Activated CD4-positive, alpha-beta T cell treated with anti-CD3 and anti-CD28 coated beads, Interleukin-2, amount 50 U/mL, for 16 hours (primary cell): ENCODE results near the gene STK24.
A peak's percentile ranks its signal among the peaks of the same experiment; 100 is the strongest.

Experiments used
- DNase-seq: peaks from one replicate; pipeline ENCODE4 v3.0.0-alpha.2; 2020

Gene STK24

GRCh38 chr13:98446234-98446621 lies 130.7 kb downstream of the STK24 start:
- DNase-seq = no peak

GRCh38 chr13:98445340-98446233 lies 131.3 kb downstream of the STK24 start:
- DNase-seq = peak; percentile 77

- no peak for DNase-seq
These were observed 132.5 kb downstream of the STK24 start for GRCh38 chr13:98444381-98444780.

DNA sequence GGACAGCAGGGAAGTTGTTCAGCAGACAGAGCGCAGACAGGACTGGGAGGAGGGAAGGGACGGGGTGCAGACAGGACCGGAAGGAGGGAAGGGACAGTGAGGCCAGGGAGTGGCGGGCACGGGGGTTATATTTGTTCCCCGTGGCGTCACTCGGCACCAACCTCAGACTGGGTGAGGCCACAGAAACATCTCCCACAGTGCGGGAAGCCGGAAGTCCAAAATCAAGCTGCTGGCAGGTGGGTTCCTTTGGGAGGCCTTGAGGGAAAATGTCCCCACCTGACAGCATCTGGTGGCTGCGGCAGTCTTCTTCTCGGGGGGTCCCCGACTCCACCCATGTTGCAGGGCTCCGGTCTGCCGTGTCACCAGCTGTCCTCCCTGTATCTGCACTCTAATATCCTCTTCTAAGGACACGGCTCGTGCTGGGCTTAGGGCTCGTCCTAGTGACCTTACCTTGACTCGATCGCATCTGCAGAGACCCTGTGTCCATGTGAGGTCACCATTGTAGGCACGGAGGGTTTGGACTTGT lies 133.0 kb downstream of the STK24 start:
- no peak for DNase-seq

GRCh38 chr13:98443329-98443728 lies 133.6 kb downstream of the STK24 start:
- DNase-seq = no peak

- no peak for DNase-seq
These were observed 134.3 kb downstream of the STK24 start for GRCh38 chr13:98442391-98443230.

- no peak for DNase-seq
These were observed 135.7 kb downstream of the STK24 start for GRCh38 chr13:98441056-98441676.

DNA sequence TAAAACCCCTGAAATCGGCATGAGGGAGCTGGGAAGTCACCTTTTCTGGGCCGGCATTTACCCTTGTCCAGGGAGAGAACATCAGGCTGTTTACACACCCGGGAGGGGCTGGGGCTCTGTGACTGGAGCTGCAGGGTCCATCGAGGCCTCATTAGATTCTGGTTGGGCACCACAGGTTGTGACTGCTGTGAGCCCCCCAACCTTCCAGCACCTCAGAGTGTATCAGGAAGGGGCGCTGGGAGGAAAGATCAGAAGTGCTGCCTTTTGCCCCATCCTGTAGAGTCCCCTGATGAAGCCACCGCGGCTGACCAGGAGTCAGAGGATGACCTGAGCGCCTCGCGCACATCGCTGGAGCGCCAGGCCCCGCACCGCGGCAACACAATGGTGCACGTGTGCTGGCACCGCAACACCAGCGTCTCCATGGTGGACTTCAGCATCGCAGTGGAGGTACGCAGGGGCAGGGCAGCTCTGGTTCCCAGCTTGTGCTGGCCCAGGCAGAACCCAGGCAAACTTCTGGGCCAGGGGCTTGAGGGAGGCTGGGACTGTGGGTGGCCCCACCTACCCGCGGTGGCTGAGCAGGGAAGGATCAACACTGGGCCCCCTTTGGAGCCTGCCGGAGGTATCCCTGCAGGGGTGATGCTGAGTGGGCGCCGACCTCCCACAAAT lies 136.4 kb downstream of the STK24 start:
- no peak for DNase-seq

- no peak for DNase-seq
These were observed 137.0 kb downstream of the STK24 start for GRCh38 chr13:98439896-98440295.

- no peak for DNase-seq
These were observed 137.6 kb downstream of the STK24 start for GRCh38 chr13:98439126-98439828.

- no peak for DNase-seq
These were observed 138.4 kb downstream of the STK24 start for GRCh38 chr13:98438246-98439125.

GRCh38 chr13:98436233-98436910 lies 140.5 kb downstream of the STK24 start:
- DNase-seq = no peak

DNA sequence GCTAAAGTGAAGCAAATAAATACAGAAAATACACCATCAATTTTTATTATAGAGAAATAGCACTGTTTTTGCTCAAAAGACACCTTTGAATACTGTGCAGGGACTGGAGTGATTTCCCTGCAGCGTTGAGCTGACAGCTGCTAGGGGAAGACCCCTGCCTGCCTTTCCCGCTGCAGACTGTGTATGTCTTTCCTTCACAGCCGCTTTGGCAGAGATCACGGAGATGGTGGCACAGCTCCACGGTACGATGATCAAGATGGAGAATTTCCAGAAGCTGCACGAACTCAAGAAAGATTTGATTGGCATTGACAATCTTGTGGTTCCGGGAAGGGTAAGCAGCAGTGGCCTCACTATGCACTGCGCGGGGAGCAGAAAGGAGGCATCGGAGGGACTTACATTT lies 141.5 kb downstream of the STK24 start:
- DNase-seq = no peak

DNA sequence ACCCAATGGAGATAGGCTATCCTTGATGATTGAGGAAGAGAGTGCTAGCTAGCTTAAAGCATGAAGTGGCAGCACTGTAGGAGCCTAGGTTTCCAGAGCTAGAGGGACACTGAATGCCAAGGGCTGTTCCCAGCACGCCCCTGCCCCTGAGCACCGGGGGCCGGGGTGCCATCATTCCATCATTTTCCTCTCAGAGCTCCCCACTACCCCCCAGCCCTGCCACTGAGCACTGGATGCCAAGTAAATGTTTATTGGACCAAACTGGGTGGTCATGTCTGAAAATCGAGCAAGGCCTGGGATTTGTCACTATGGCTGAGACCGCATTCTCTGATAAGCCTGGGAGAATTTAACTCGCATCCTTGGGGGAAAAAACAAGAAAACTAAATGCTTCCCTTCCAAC lies 142.8 kb downstream of the STK24 start:
- no peak for DNase-seq

- DNase-seq = no peak
These were observed 143.3 kb downstream of the STK24 start for GRCh38 chr13:98433654-98434053.

GRCh38 chr13:98432638-98433037 lies 144.3 kb downstream of the STK24 start:
- no peak for DNase-seq

- DNase-seq = no peak
These were observed 146.8 kb downstream of the STK24 start for GRCh38 chr13:98429977-98430736.

GRCh38 chr13:98429531-98429930 lies 147.4 kb downstream of the STK24 start:
- DNase-seq = no peak

DNA sequence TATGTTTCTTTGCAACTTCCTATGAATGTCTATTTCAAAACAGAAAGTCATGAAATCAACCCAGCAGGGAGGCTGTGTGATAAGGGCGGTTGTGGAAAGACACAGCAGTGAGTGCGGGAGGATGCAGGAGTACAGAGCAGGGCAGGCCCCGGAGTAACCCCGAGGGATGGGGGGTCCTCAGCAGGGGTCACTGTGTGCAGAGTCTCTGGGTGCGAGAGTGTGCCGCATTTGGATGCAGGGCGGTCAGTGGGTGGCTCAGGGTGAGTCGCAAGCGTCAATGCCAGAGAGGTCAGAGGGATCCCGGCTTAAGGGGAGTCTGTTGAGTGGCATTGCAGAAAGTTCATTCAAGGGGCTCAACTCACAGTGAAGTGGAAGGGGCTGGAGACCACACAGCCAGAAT lies 147.8 kb downstream of the STK24 start:
- no peak for DNase-seq
